Measurements from ENCODE around the gene SPTLC3.

DNA sequence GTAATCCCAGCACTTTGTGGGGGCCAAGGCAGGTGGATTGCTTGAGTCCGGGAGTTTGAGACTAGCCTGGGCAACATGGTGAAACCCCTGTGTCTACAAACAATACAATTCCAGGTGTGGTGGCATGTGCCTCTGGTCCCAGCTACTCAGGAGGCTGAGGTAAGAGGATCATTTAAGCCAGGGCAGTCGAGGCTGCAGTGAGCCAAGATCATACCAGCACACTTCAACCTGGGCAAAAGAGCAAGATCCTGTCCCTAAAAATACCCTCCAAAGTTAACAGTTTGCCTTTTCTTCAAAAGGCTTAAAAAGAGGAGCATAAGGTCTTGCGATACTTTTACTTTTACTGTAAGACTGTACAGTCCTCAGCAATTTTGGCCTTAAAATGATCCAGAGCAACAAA, 10.7 kb upstream of the SPTLC3 start:
- TF ChIP-seq, protein P1, sequence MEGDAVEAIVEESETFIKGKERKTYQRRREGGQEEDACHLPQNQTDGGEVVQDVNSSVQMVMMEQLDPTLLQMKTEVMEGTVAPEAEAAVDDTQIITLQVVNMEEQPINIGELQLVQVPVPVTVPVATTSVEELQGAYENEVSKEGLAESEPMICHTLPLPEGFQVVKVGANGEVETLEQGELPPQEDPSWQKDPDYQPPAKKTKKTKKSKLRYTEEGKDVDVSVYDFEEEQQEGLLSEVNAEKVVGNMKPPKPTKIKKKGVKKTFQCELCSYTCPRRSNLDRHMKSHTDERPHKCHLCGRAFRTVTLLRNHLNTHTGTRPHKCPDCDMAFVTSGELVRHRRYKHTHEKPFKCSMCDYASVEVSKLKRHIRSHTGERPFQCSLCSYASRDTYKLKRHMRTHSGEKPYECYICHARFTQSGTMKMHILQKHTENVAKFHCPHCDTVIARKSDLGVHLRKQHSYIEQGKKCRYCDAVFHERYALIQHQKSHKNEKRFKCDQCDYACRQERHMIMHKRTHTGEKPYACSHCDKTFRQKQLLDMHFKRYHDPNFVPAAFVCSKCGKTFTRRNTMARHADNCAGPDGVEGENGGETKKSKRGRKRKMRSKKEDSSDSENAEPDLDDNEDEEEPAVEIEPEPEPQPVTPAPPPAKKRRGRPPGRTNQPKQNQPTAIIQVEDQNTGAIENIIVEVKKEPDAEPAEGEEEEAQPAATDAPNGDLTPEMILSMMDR (CRISPR knock-in tag; IDR thresholded peaks at IDR 0.05): no peak
- no peak for TF ChIP-seq ATF1 (CRISPR knock-in tag; IDR thresholded peaks at IDR 0.05)
- no peak for TF ChIP-seq ARHGAP35 (CRISPR knock-in tag; IDR thresholded peaks at IDR 0.05; ENCODE audit: borderline replicate concordance)
- TF ChIP-seq ZNF232 (CRISPR knock-in tag; IDR thresholded peaks at IDR 0.05; ENCODE audit: borderline replicate concordance): no peak
- no peak for TF ChIP-seq NCOA2 (CRISPR knock-in tag; IDR thresholded peaks at IDR 0.05)
- no peak for TF ChIP-seq MED1 (CRISPR knock-in tag; IDR thresholded peaks at IDR 0.05)
